Measurements from ENCODE around the gene SAGE1. TPM values are rescaled to one million over a fixed set of nuclear protein-coding genes. Genes with fewer than 3 reads are reported as not detected.

Gene SAGE1
- polyA plus RNA-seq, 1 donor from 2014 or later: not detected

Other genes starting within 250 kb of the SAGE1 start
- not detected in 2 replicates for gene CT45A1, start 180.1 kb upstream of the SAGE1 start, polyA plus RNA-seq
- gene CT45A3, start 125.5 kb upstream of the SAGE1 start, polyA plus RNA-seq: not detected in 2 replicates
- not detected in 2 replicates for gene CT45A5, start 108.2 kb upstream of the SAGE1 start, polyA plus RNA-seq
- not detected in 2 replicates for gene CT45A6, start 90.9 kb upstream of the SAGE1 start, polyA plus RNA-seq
- gene CT45A2, start 73.7 kb upstream of the SAGE1 start, polyA plus RNA-seq: not detected in 2 replicates
- gene CT45A7, start 56.4 kb upstream of the SAGE1 start, polyA plus RNA-seq: not detected in 2 replicates
- not detected in 2 replicates for gene CT45A8, start 39.2 kb upstream of the SAGE1 start, polyA plus RNA-seq
- gene CT45A9, start 21.9 kb upstream of the SAGE1 start, polyA plus RNA-seq: not detected in 2 replicates
- not detected in 2 replicates for gene CT45A10, start 272 bp upstream of the SAGE1 start, polyA plus RNA-seq
- 16.5 and 17.5 TPM in 2 replicates for gene MMGT1, start 80.3 kb downstream of the SAGE1 start, polyA plus RNA-seq
- 98.5 and 103 TPM in 2 replicates for gene SLC9A6, start 91.7 kb downstream of the SAGE1 start, polyA plus RNA-seq